ENCODE data around the gene CHMP1B. TPM values are rescaled to one million over a fixed set of nuclear protein-coding genes. Genes with fewer than 3 reads are reported as not detected.

Gene CHMP1B
- total RNA-seq, 2 experiments from 2014 or later: 64.4 to 67.4 TPM

- H3K4me3 Mint-ChIP-seq: no peak overlapping the region
- peaks cover 5% of the 10 kb centered on the region for H3K9me3 Mint-ChIP-seq
- H3K27me3 Mint-ChIP-seq: no peaks in the 10 kb centered on the region
- no peak overlapping the region for H3K4me3 ChIP-seq (ENCODE audit: low read length)
- no peaks in the 10 kb centered on the region for H3K4me1 Mint-ChIP-seq (ENCODE audit: low read depth)
- no peaks in the 10 kb centered on the region for H3K36me3 ChIP-seq (ENCODE audit: insufficient read depth, low read length)
- TF ChIP-seq CTCF (IDR thresholded peaks at IDR 0.05): no peak
- ATAC-seq (ENCODE audit: poor library complexity) (no peak), DNase-seq (no peak)
- no peaks in the 10 kb centered on the region for H3K27me3 ChIP-seq (ENCODE audit: control insufficient read depth in 1 of 2, insufficient read depth in 2 of 2, low read length in 2 of 2)
- no peak overlapping the region for H3K27ac Mint-ChIP-seq
- ChIA-PET CTCF (no interaction called here), POLR2A (no interaction called here)
- H3K4me1 ChIP-seq (ENCODE audit: insufficient read depth, low read length): no peaks in the 10 kb centered on the region
- H3K36me3 Mint-ChIP-seq (ENCODE audit: low read depth): no peaks in the 10 kb centered on the region
- H3K9me3 ChIP-seq (ENCODE audit: control insufficient read depth in 1 of 2, insufficient read depth in 1 of 2, low read length in 2 of 2): peaks cover 0 to 13% of the 10 kb centered on the region in 2 experiments
- no peak overlapping the region for H3K27ac ChIP-seq (ENCODE audit: low read depth in 1 of 2, low read length in 2 of 2)
- intact Hi-C loops (cut with DNase I, micrococcal nuclease): no loop called here
These were observed 34.0 kb upstream of the CHMP1B start for GRCh38 chr18:11817229-11817628.

GRCh38 chr18:11818486-11819203 lies 32.6 kb upstream of the CHMP1B start:
- Mint-ChIP-seq H3K36me3 (ENCODE audit: low read depth) (no peaks in the 10 kb centered on the region), H3K27me3 (no peaks in the 10 kb centered on the region), H3K27ac (no peak overlapping the region), H3K4me1 (ENCODE audit: low read depth) (no peaks in the 10 kb centered on the region), H3K9me3 (peaks cover 5% of the 10 kb centered on the region), H3K4me3 (no peak overlapping the region)
- DNase-seq (peak in 2 of 14 experiments; percentile 19 to 51), ATAC-seq (ENCODE audit: poor library complexity) (no peak)
- Histone ChIP-seq H3K27me3 (ENCODE audit: control insufficient read depth in 1 of 2, insufficient read depth in 2 of 2, low read length in 2 of 2) (no peaks in the 10 kb centered on the region), H3K27ac (ENCODE audit: low read depth in 1 of 2, low read length in 2 of 2) (no peak overlapping the region), H3K36me3 (ENCODE audit: insufficient read depth, low read length) (no peaks in the 10 kb centered on the region), H3K4me3 (ENCODE audit: low read length) (no peak overlapping the region), H3K9me3 (ENCODE audit: control insufficient read depth in 1 of 2, insufficient read depth in 1 of 2, low read length in 2 of 2) (peaks cover 0 to 13% of the 10 kb centered on the region in 2 experiments), H3K4me1 (ENCODE audit: insufficient read depth, low read length) (no peaks in the 10 kb centered on the region)
- POLR2A ChIA-PET: no interaction called here
- TF ChIP-seq CTCF (IDR thresholded peaks at IDR 0.05): no peak
- intact Hi-C loops (cut with DNase I, micrococcal nuclease): no loop called here
- CTCF ChIA-PET: interaction anchor here (0.6 kb wide), 1 partner anchor 21 kb away, joined by 3 read pairs; no protein-coding TSS in a partner anchor

- CTCF ChIA-PET: no interaction called here
- Histone ChIP-seq H3K9me3 (ENCODE audit: control insufficient read depth in 1 of 2, insufficient read depth in 1 of 2, low read length in 2 of 2) (peaks cover 0 to 13% of the 10 kb centered on the region in 2 experiments), H3K27ac (ENCODE audit: low read depth in 1 of 2, low read length in 2 of 2) (no peak overlapping the region), H3K36me3 (ENCODE audit: insufficient read depth, low read length) (no peaks in the 10 kb centered on the region), H3K4me3 (ENCODE audit: low read length) (no peak overlapping the region), H3K27me3 (ENCODE audit: control insufficient read depth in 1 of 2, insufficient read depth in 2 of 2, low read length in 2 of 2) (no peaks in the 10 kb centered on the region), H3K4me1 (ENCODE audit: insufficient read depth, low read length) (no peaks in the 10 kb centered on the region)
- H3K27me3 Mint-ChIP-seq: no peaks in the 10 kb centered on the region
- H3K36me3 Mint-ChIP-seq (ENCODE audit: low read depth): no peaks in the 10 kb centered on the region
- ATAC-seq (ENCODE audit: poor library complexity) (no peak), DNase-seq (no peak)
- TF ChIP-seq CTCF (IDR thresholded peaks at IDR 0.05): no peak
- intact Hi-C loops (cut with DNase I, micrococcal nuclease): no loop called here
- H3K27ac Mint-ChIP-seq: no peak overlapping the region
- H3K9me3 Mint-ChIP-seq: peaks cover 5% of the 10 kb centered on the region
- no peak overlapping the region for H3K4me3 Mint-ChIP-seq
- POLR2A ChIA-PET: no interaction called here
- no peaks in the 10 kb centered on the region for H3K4me1 Mint-ChIP-seq (ENCODE audit: low read depth)
These were observed 31.3 kb upstream of the CHMP1B start for GRCh38 chr18:11819938-11820337.

All from CD4-positive, alpha-beta T cell (primary cell).